ENCODE measurements around the gene TPX2. TPM values are rescaled to one million over a fixed set of nuclear protein-coding genes. Genes with fewer than 3 reads are reported as not detected.

Gene TPX2
- total and polyA plus RNA-seq, 2 donors (not counting 3 experiments of a cell fraction or from before 2014, with no cell fraction given), result 24.8 to 114 TPM

DNA sequence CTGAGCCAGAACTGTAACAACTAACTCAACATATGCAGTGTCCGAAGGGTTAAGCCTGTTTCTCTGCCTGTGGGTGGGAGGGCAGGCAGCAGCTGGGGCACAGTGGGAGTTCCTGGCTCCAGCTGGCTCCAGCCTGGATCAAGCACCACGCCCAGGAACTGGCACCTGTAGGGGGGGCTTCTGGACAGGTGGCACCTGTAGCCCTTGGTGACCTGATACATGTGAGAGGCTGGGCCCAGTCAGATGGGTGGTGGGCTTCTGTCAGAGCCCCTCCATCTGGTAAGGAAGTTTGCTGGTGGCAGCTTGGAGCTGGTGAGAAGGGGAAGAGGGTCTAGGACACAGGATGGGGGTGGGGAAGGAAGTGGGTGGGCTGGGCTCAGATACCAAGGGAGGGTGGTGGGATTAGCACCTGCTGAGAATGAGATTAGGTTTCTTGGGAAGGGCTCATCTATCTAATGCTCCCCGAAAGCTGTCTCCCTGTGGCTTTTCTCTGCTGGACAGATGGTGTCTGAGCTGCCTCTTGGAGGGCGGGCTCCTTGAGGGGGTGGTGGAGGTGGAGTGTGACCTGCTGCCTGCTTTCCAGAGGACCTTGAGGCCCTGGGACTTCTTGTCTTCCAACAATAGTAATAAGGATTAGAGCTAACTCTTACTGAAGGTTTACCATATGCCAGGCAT is 45.0 kb upstream of the TPX2 start:
- Histone ChIP-seq H3K4me2 (ENCODE audit: insufficient read depth, low read length) (no peak overlapping the region), H3K9ac (replicated peaks; ENCODE audit: extremely low read depth, insufficient read depth, low read length) (no peak overlapping the region), H3K4me1 (ENCODE audit: control insufficient read depth, extremely low read depth, insufficient read depth, low read length) (peaks cover 41% of the 10 kb centered on the region), H3K27me3 (ENCODE audit: control insufficient read depth in 2 of 2, insufficient read depth in 2 of 2, low read length in 2 of 2) (no peaks in the 10 kb centered on the region), H3K27ac (ENCODE audit: insufficient read depth, low read depth, low read length) (no peak overlapping the region), H3K36me3 (ENCODE audit: control insufficient read depth in 2 of 2, extremely low read depth in 1 of 2, insufficient read depth in 2 of 2, low read length in 2 of 2) (peaks cover 0 to 4% of the 10 kb centered on the region in 2 experiments), H3K79me2 (ENCODE audit: control insufficient read depth, insufficient read depth, low read length) (peaks cover 86% of the 10 kb centered on the region), H2AFZ (ENCODE audit: low read depth, low read length) (no peak overlapping the region), H4K20me1 (replicated peaks; ENCODE audit: control insufficient read depth, extremely low read depth, insufficient read depth, low read length) (no peaks in the 10 kb centered on the region), H3K9me1 (replicated peaks; ENCODE audit: control insufficient read depth, extremely low read depth, insufficient read depth, low read length) (no peaks in the 10 kb centered on the region), H3K4me3 (replicated peaks in 1 of 3; ENCODE audit: insufficient read depth in 1 of 3, low read depth in 1 of 3, low read length in 3 of 3) (no peak overlapping the region), H3K9me3 (replicated peaks; ENCODE audit: control insufficient read depth, insufficient read depth, low read length) (no peaks in the 10 kb centered on the region)
- ChIA-PET POLR2A (no interaction called here), CTCF (interaction anchor here (0.6 to 5.2 kb wide), 5 partner anchors 10 to 32 kb away, joined by 3 to 26 read pairs (median 4); no protein-coding TSS in a partner anchor)
- FAIRE-seq, result no peak
- TF ChIP-seq POLR2AphosphoS5 (IDR thresholded peaks at IDR 0.05; ENCODE audit: insufficient read depth, low read depth, low read length) (no peak), EZH2 (IDR thresholded peaks at IDR 0.05; ENCODE audit: borderline replicate concordance, low read depth, low read length, severe bottlenecking) (no peak), MYC (IDR thresholded peaks at IDR 0.05; ENCODE audit: low read depth, low read length) (no peak), POLR2A (IDR thresholded peaks at IDR 0.05; ENCODE audit: low read depth, low read length) (no peak)
- intact Hi-C loops (cut with micrococcal nuclease) (no loop called here), dilution Hi-C loops (cut with MboI; ENCODE audit: extremely low pct_ligation_motif_present, low sequenced_read_pairs) (no loop called here)
- DNase-seq (ENCODE audit: low read depth, low spot score), result no peak
- no TSS peak for BruUV-seq (replicated peaks)

GRCh38 chr20:31694842-31695593 is 44.1 kb upstream of the TPX2 start:
- FAIRE-seq, result no peak

More at GRCh38 chr20:31694842-31695593, 44.1 kb upstream of the TPX2 start:
- Histone ChIP-seq H3K4me1 (ENCODE audit: control insufficient read depth, extremely low read depth, insufficient read depth, low read length) (peaks cover 50% of the 10 kb centered on the region), H3K9ac (replicated peaks; ENCODE audit: extremely low read depth, insufficient read depth, low read length) (no peak overlapping the region), H3K9me3 (replicated peaks; ENCODE audit: control insufficient read depth, insufficient read depth, low read length) (no peaks in the 10 kb centered on the region), H3K36me3 (ENCODE audit: control insufficient read depth in 2 of 2, extremely low read depth in 1 of 2, insufficient read depth in 2 of 2, low read length in 2 of 2) (peaks cover 0 to 4% of the 10 kb centered on the region in 2 experiments), H3K27me3 (ENCODE audit: control insufficient read depth in 2 of 2, insufficient read depth in 2 of 2, low read length in 2 of 2) (no peaks in the 10 kb centered on the region), H3K79me2 (ENCODE audit: control insufficient read depth, insufficient read depth, low read length) (peaks cover 83% of the 10 kb centered on the region), H3K27ac (ENCODE audit: insufficient read depth, low read depth, low read length) (peak overlapping the region; percentile 75), H4K20me1 (replicated peaks; ENCODE audit: control insufficient read depth, extremely low read depth, insufficient read depth, low read length) (no peaks in the 10 kb centered on the region), H3K4me3 (replicated peaks in 1 of 3; ENCODE audit: insufficient read depth in 1 of 3, low read depth in 1 of 3, low read length in 3 of 3) (no peak overlapping the region), H3K9me1 (replicated peaks; ENCODE audit: control insufficient read depth, extremely low read depth, insufficient read depth, low read length) (no peaks in the 10 kb centered on the region), H2AFZ (ENCODE audit: low read depth, low read length) (no peak overlapping the region), H3K4me2 (ENCODE audit: insufficient read depth, low read length) (no peak overlapping the region)
- ChIA-PET POLR2A (interaction anchor here (0.6 kb wide), 1 partner anchor 12 kb away, joined by 5 read pairs; no protein-coding TSS in a partner anchor), CTCF (interaction anchor here (1.1 to 5.2 kb wide), 9 partner anchors 10 to 61 kb away, joined by 3 to 31 read pairs (median 6); partner anchors contain the start of gene BCL2L1)
- BruUV-seq (replicated peaks), result no TSS peak
- no peak for DNase-seq (ENCODE audit: low read depth, low spot score)
- dilution Hi-C loops (cut with MboI; ENCODE audit: extremely low pct_ligation_motif_present, low sequenced_read_pairs), result no loop called here
- intact Hi-C loops (cut with micrococcal nuclease), result no loop called here
- TF ChIP-seq JUN (IDR thresholded peaks at IDR 0.05; ENCODE audit: borderline replicate concordance, insufficient read depth, insufficient read length, low read depth), result no peak
- TF ChIP-seq MYC (IDR thresholded peaks at IDR 0.05; ENCODE audit: low read depth, low read length), result no peak
- TF ChIP-seq, protein P1, sequence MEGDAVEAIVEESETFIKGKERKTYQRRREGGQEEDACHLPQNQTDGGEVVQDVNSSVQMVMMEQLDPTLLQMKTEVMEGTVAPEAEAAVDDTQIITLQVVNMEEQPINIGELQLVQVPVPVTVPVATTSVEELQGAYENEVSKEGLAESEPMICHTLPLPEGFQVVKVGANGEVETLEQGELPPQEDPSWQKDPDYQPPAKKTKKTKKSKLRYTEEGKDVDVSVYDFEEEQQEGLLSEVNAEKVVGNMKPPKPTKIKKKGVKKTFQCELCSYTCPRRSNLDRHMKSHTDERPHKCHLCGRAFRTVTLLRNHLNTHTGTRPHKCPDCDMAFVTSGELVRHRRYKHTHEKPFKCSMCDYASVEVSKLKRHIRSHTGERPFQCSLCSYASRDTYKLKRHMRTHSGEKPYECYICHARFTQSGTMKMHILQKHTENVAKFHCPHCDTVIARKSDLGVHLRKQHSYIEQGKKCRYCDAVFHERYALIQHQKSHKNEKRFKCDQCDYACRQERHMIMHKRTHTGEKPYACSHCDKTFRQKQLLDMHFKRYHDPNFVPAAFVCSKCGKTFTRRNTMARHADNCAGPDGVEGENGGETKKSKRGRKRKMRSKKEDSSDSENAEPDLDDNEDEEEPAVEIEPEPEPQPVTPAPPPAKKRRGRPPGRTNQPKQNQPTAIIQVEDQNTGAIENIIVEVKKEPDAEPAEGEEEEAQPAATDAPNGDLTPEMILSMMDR (IDR thresholded peaks at IDR 0.05; ENCODE audit: extremely low read depth in 1 of 2, insufficient read depth in 1 of 2, low read depth in 1 of 2, low read length in 2 of 2), result no peak
- no peak for TF ChIP-seq GATA2 (IDR thresholded peaks at IDR 0.05; ENCODE audit: insufficient read depth, insufficient read length, low read depth, low read length)
- TF ChIP-seq EZH2 (IDR thresholded peaks at IDR 0.05; ENCODE audit: borderline replicate concordance, low read depth, low read length, severe bottlenecking), result no peak
- no peak for TF ChIP-seq POLR2A (IDR thresholded peaks at IDR 0.05; ENCODE audit: low read depth, low read length)
- TF ChIP-seq FOS (IDR thresholded peaks at IDR 0.05; ENCODE audit: borderline replicate concordance, insufficient read depth, low read length), result no peak
- TF ChIP-seq, protein P2, sequence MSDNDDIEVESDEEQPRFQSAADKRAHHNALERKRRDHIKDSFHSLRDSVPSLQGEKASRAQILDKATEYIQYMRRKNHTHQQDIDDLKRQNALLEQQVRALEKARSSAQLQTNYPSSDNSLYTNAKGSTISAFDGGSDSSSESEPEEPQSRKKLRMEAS (IDR thresholded peaks at IDR 0.05; ENCODE audit: insufficient read depth, insufficient read length), result no peak
- no peak for TF ChIP-seq POLR2AphosphoS5 (IDR thresholded peaks at IDR 0.05; ENCODE audit: insufficient read depth, low read depth, low read length)

Data from endothelial cell of umbilical vein (primary cell).